H1 (cell line): Measurements from ENCODE around the gene MATN1. TPM values are rescaled to one million over a fixed set of nuclear protein-coding genes. Genes with fewer than 3 reads are reported as not detected.
A peak's percentile ranks its signal among the peaks of the same experiment; 100 is the strongest.

Source experiments
- CTCF ChIA-PET: fragments of 300-600 bp; sonication (Branson Sonifier 250); formaldehyde crosslinking; loops from one replicate; lab custom pipeline; 2021; ENCODE audit not compliant: partially characterized antibody; lab: Charles Lee
- POLR2A ChIA-PET: fragments of 300-600 bp; sonication (Branson Sonifier 250); formaldehyde crosslinking; loops from one replicate; lab custom pipeline; 2021; ENCODE audit warnings: inconsistent platforms; ENCODE audit not compliant: partially characterized antibody; lab: Charles Lee
- DNase-seq, 2 experiments: peaks; one replicate each; pipeline versions ENCODE4 v3.0.0 to v3.0.0-alpha.2; 2010 to 2022; ENCODE audit warnings: low spot score in 2 of 2, low read depth in 1 of 2, mixed read lengths in 1 of 2
- FAIRE-seq: peaks from 2 replicates; lab custom pipeline; 2011; peaks lifted over from hg19 to GRCh38; lab: Jason Lieb, UNC
- H2AFZ ChIP-seq: 2 replicates; pipeline ENCODE4 v1.8.1; 2012; ENCODE audit warnings: low read length, inconsistent platforms
- H2AK5ac ChIP-seq: 2 replicates; pipeline ENCODE4 v1.6.1; 2013; ENCODE audit warnings: low read depth, low read length
- H2BK120ac ChIP-seq: replicated peaks from 2 replicates; pipeline ENCODE3; 2013; ENCODE audit warnings: low read depth, low read length, inconsistent platforms
- H2BK12ac ChIP-seq: 2 replicates; pipeline ENCODE4 v1.6.1; 2013; ENCODE audit warnings: low read depth, low read length
- H2BK15ac ChIP-seq: 2 replicates; pipeline ENCODE4 v1.6.1; 2013; ENCODE audit warnings: low read length
- H2BK20ac ChIP-seq: 2 replicates; pipeline ENCODE4 v1.6.1; 2013; ENCODE audit warnings: low read length
- H2BK5ac ChIP-seq: 2 replicates; pipeline ENCODE4 v1.6.1; 2013; ENCODE audit warnings: low read depth, low read length
- H3K14ac ChIP-seq: 2 replicates; pipeline ENCODE4 v1.6.1; 2013; ENCODE audit warnings: inconsistent platforms; ENCODE audit not compliant: insufficient read length
- H3K18ac ChIP-seq: 2 replicates; pipeline ENCODE4 v1.6.1; 2013; ENCODE audit warnings: low read length; ENCODE audit errors: extremely low read depth
- H3K23ac ChIP-seq: 2 replicates; pipeline ENCODE4 v1.6.1; 2013; ENCODE audit warnings: inconsistent platforms; ENCODE audit not compliant: insufficient read length
- H3K23me2 ChIP-seq: 2 replicates; pipeline ENCODE4 v1.6.1; 2013; ENCODE audit warnings: low read depth, low read length
- H3K27ac ChIP-seq: 2 replicates; pipeline ENCODE4 v1.6.1; 2011; ENCODE audit warnings: low read depth, low read length, inconsistent platforms
- H3K27me3 ChIP-seq, 4 experiments: replicated peaks in 1 of 4; 1 replicate in 1 of 4; 2 replicates in 3 of 4; pipeline versions ENCODE4 v1.6.1 to v1.8.1; 2011 to 2013; ENCODE audit warnings: low read length in 3 of 4, mild to moderate bottlenecking in 3 of 4, inconsistent platforms in 2 of 4, mixed read lengths in 2 of 4, moderate library complexity in 1 of 4; ENCODE audit not compliant: control insufficient read depth in 3 of 4, insufficient read depth in 3 of 4; ENCODE audit errors: extremely low read depth in 1 of 4
- H3K36me3 ChIP-seq, 4 experiments: 2 replicates each; pipeline versions ENCODE4 v1.6.1 to v1.8.1; 2011 to 2013; ENCODE audit warnings: mild to moderate bottlenecking in 4 of 4, low read length in 3 of 4, moderate library complexity in 2 of 4, control low read depth in 1 of 4, inconsistent platforms in 1 of 4; ENCODE audit not compliant: insufficient read depth in 4 of 4, control insufficient read depth in 2 of 4
- H3K4ac ChIP-seq: replicated peaks from 2 replicates; pipeline ENCODE3; 2013; ENCODE audit warnings: low read length, low read depth, mixed read lengths, inconsistent platforms; ENCODE audit not compliant: insufficient read length
- H3K4me1 ChIP-seq, 4 experiments: replicated peaks in 1 of 4; 1 replicate in 1 of 4; 2 replicates in 3 of 4; pipeline versions ENCODE4 v1.6.1 to v1.8.1; 2011 to 2013; ENCODE audit warnings: low read length in 3 of 4, inconsistent platforms in 2 of 4, mixed read lengths in 1 of 4; ENCODE audit not compliant: insufficient read depth in 4 of 4, control insufficient read depth in 3 of 4
- H3K4me2 ChIP-seq, 2 experiments: 2 replicates each; pipeline versions ENCODE4 v1.6.1 to v1.8.1; 2011 to 2013; ENCODE audit warnings: low read depth in 2 of 2, low read length in 2 of 2, control low read depth in 1 of 2, inconsistent platforms in 1 of 2, mild to moderate bottlenecking in 1 of 2; ENCODE audit not compliant: insufficient read depth in 1 of 2
- H3K4me3 ChIP-seq, 4 experiments: fragments of 200-600, 300-600 bp in 1 of 4; sonication (generic), shearing (Covaris generic), sonication (Bioruptor Twin) in 1 of 4; 2 replicates each; pipeline versions ENCODE4 v1.5.1 to v1.8.1; 2011 to 2016; ENCODE audit warnings: low read length in 4 of 4, low read depth in 3 of 4, control low read depth in 2 of 4, inconsistent platforms in 2 of 4, mild to moderate bottlenecking in 2 of 4, mixed read lengths in 1 of 4, moderate library complexity in 1 of 4; ENCODE audit not compliant: insufficient read depth in 2 of 4; ENCODE audit errors: extremely low read depth in 1 of 4
- H3K56ac ChIP-seq: replicated peaks from 2 replicates; pipeline ENCODE3; 2013; ENCODE audit warnings: low read depth, mild to moderate bottlenecking, mixed read lengths, low read length, inconsistent platforms; ENCODE audit not compliant: insufficient read length
- H3K79me1 ChIP-seq: 2 replicates; pipeline ENCODE4 v1.6.1; 2013; ENCODE audit warnings: low read depth, low read length, control low read depth
- H3K79me2 ChIP-seq, 2 experiments: 2 replicates each; pipeline versions ENCODE4 v1.6.1 to v1.8.1; 2012 to 2013; ENCODE audit warnings: low read length in 2 of 2, mild to moderate bottlenecking in 2 of 2, inconsistent platforms in 1 of 2; ENCODE audit not compliant: insufficient read depth in 2 of 2, control insufficient read depth in 1 of 2
- H3K9ac ChIP-seq, 4 experiments: replicated peaks in 1 of 4; 1 replicate in 1 of 4; 2 replicates in 3 of 4; pipeline versions ENCODE4 v1.6.1 to v1.8.1; 2011 to 2013; ENCODE audit warnings: low read depth in 3 of 4, low read length in 3 of 4, control low read depth in 2 of 4, mild to moderate bottlenecking in 2 of 4, moderate library complexity in 2 of 4, inconsistent platforms in 1 of 4; ENCODE audit errors: extremely low read depth in 1 of 4
- H3K9me3 ChIP-seq, 2 experiments: 2 replicates each; pipeline versions ENCODE4 v1.6.1 to v1.8.1; 2012 to 2013; ENCODE audit warnings: mild to moderate bottlenecking in 2 of 2, moderate library complexity in 2 of 2, control low read depth in 1 of 2, inconsistent platforms in 1 of 2, low read depth in 1 of 2, low read length in 1 of 2, mixed read lengths in 1 of 2; ENCODE audit not compliant: insufficient read depth in 2 of 2
- H4K20me1 ChIP-seq, 2 experiments: replicated peaks in 1 of 2; 2 replicates each; pipeline versions ENCODE3 to v1.8.1; 2011 to 2013; ENCODE audit warnings: inconsistent platforms in 2 of 2, low read length in 2 of 2, mild to moderate bottlenecking in 1 of 2; ENCODE audit not compliant: insufficient read depth in 2 of 2, control insufficient read depth in 1 of 2
- H4K5ac ChIP-seq: 2 replicates; pipeline ENCODE4 v1.6.1; 2013; ENCODE audit warnings: low read length, low read depth, mixed read lengths, inconsistent platforms; ENCODE audit not compliant: insufficient read length
- H4K8ac ChIP-seq: 2 replicates; pipeline ENCODE4 v1.8.0; 2013; ENCODE audit warnings: mild to moderate bottlenecking, moderate library complexity, low read length, inconsistent platforms; ENCODE audit not compliant: insufficient read depth; ENCODE audit errors: extremely low read depth
- H4K91ac ChIP-seq: replicated peaks from 2 replicates; pipeline ENCODE3; 2013; ENCODE audit warnings: low read length, mixed read lengths, inconsistent platforms; ENCODE audit not compliant: insufficient read length
- NANOG ChIP-seq: IDR thresholded peaks from 2 replicates; pipeline ENCODE4 v1.6.1; 2011; ENCODE audit warnings: low read length, low read depth, mild to moderate bottlenecking, inconsistent platforms; ENCODE audit not compliant: insufficient read depth, poor library complexity, severe bottlenecking
- WGBS, 2 experiments: shearing (Covaris generic) in 1 of 2; methylation state at CpG; one replicate each; pipeline versions ENCODE4 v1.1.6 to v1.1.7; 2013 to 2015; ENCODE audit warnings: low lambda C conversion rate in 2 of 2, mixed read lengths in 2 of 2, inconsistent platforms in 1 of 2, low coverage in 1 of 2, missing lambda C conversion rate in 1 of 2; ENCODE audit not compliant: insufficient replicate concordance in 2 of 2, insufficient coverage in 1 of 2, insufficient read length in 1 of 2; ENCODE audit errors: extremely low coverage in 1 of 2, missing lambda C conversion rate in 1 of 2; 5-methylcytosine and 5-hydroxymethylcytosine counted together
- polyA plus RNA-seq, 7 experiments: library from polyadenylated mRNA; depleted of rRNA in 3 of 7; stranded (reverse) in 5 of 7; unstranded in 2 of 7; fragments of >200 nt in 5 of 7; fragments of 200-250 nt in 2 of 7; gene quantifications; 1 replicate in 5 of 7; 2 replicates in 1 of 7; 4 replicates in 1 of 7; pipeline versions ENCODE4 v1.2.1 to v1.2.3, GENCODE V29; 2011 to 2013; ENCODE audit warnings: missing spikeins in 2 of 7, mixed read lengths in 2 of 7
- total RNA-seq: library from RNA; stranded (reverse); fragmentation: NEBNext Ultra II Directional; extraction: Animal tissue kit (Norgen Biotek cat#: 25700); gene quantifications from 2 replicates; pipeline ENCODE4 v1.2.1, GENCODE V29; 2021
- TF ChIP-seq, protein P1 (sequence below), 3 experiments: IDR thresholded peaks; 1 replicate in 2 of 3; 2 replicates in 1 of 3; pipeline versions ENCODE4 v1.5.1 to v1.6.1; 2011; ENCODE audit warnings: low read length in 3 of 3, mild to moderate bottlenecking in 3 of 3, inconsistent platforms in 2 of 3, low read depth in 1 of 3, moderate library complexity in 1 of 3; ENCODE audit not compliant: insufficient read depth in 1 of 3; ENCODE audit errors: control extremely low read depth in 1 of 3

MATN1 gene
- total and polyA plus RNA-seq, 2 of the 8 experiments (the other 6 are each of a cell fraction or from before 2014, with no cell fraction given), result 0.12 to 0.28 TPM

DNA sequence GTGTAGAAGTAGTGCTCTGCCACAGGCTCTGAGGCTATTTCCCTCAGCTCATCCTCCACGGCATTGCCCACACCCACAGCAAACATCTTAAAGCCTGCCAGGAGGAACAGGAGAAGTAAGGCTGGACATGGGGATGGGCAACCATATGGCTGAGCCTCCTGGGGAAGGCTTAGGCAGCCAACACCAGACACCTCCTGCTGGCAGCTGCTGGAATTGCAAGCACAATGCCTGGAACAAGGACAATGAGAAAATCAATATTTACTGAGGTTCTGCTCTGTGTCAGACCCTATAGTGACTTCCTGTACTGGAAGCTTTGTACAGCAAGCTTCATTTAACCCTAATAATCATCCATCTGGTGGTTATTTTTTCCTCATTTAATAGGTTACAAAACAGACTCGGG lies 8.2 kb downstream of the MATN1 start:
- no peak overlapping the region for H4K5ac ChIP-seq
- H2BK15ac ChIP-seq, result 0 out of 2 replicates have a peak overlapping the region, but pooled peaks have one; percentile 37
- H2AK5ac ChIP-seq, result no peak overlapping the region
- no peak overlapping the region for H4K8ac ChIP-seq
- H3K23ac ChIP-seq, result no peak overlapping the region
- H3K14ac ChIP-seq, result no peak overlapping the region
- H3K4ac ChIP-seq, result no peak overlapping the region
- no peaks in the 10 kb centered on the region; a peak in 1 of 7 replicates for H3K27me3 ChIP-seq
- H2AFZ ChIP-seq, result no peak overlapping the region
- H2BK12ac ChIP-seq, result no peak overlapping the region
- H2BK5ac ChIP-seq, result no peak overlapping the region
- H3K79me2 ChIP-seq, result no peaks in the 10 kb centered on the region
- no peak overlapping the region for H3K18ac ChIP-seq
- H4K91ac ChIP-seq, result no peak overlapping the region
- H3K9ac ChIP-seq, result no peak overlapping the region
- peaks cover 10 to 11% of the 10 kb centered on the region in 2 experiments for H3K9me3 ChIP-seq
- H3K4me1 ChIP-seq, result peaks cover 0 to 4% (median 1%) of the 10 kb centered on the region in 4 experiments; a peak in 5 of 7 replicates
- WGBS, 2 experiments, result 85% methylated on average over 2 of the region's 2 CpGs; no CpG with 5 or more reads in 1 of the 2 experiments
- FAIRE-seq (no peak), DNase-seq (peak in 1 of 2 experiments; percentile 75)
- no peak overlapping the region for H3K4me3 ChIP-seq
- no peaks in the 10 kb centered on the region for H4K20me1 ChIP-seq
- TF ChIP-seq, protein P1, sequence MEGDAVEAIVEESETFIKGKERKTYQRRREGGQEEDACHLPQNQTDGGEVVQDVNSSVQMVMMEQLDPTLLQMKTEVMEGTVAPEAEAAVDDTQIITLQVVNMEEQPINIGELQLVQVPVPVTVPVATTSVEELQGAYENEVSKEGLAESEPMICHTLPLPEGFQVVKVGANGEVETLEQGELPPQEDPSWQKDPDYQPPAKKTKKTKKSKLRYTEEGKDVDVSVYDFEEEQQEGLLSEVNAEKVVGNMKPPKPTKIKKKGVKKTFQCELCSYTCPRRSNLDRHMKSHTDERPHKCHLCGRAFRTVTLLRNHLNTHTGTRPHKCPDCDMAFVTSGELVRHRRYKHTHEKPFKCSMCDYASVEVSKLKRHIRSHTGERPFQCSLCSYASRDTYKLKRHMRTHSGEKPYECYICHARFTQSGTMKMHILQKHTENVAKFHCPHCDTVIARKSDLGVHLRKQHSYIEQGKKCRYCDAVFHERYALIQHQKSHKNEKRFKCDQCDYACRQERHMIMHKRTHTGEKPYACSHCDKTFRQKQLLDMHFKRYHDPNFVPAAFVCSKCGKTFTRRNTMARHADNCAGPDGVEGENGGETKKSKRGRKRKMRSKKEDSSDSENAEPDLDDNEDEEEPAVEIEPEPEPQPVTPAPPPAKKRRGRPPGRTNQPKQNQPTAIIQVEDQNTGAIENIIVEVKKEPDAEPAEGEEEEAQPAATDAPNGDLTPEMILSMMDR (IDR thresholded peaks at IDR 0.05; ENCODE audit: control extremely low read depth in 1 of 3, insufficient read depth in 1 of 3, low read depth in 1 of 3, low read length in 3 of 3), result peak in 2 of 3 experiments; percentile 68 to 70; a peak in 2 of 4 replicates
- no peak for TF ChIP-seq NANOG
- ChIA-PET POLR2A (no interaction called here), CTCF (interaction anchor here (0.9 to 55.1 kb wide), 12 partner anchors 13 to 866 kb away, joined by 3 to 1640 read pairs (median 3); partner anchors contain the start of gene LAPTM5)
- no peaks in the 10 kb centered on the region for H3K79me1 ChIP-seq
- H3K27ac ChIP-seq, result no peak overlapping the region
- H3K56ac ChIP-seq, result no peak overlapping the region
- H3K4me2 ChIP-seq, result no peak overlapping the region
- peaks cover 10% of the 10 kb centered on the region; the same call in 1 of the 2 replicates for H3K23me2 ChIP-seq
- H3K36me3 ChIP-seq, result no peaks in the 10 kb centered on the region
- no peak overlapping the region for H2BK20ac ChIP-seq
- H2BK120ac ChIP-seq, result no peak overlapping the region
